ENCODE data around the gene UVRAG.

UVRAG gene

GRCh38 chr11:76167590-76167989, 352.6 kb downstream of the UVRAG start:
- in situ Hi-C loops (cut with MboI; ENCODE audit: low sequenced_read_pairs, unreplicated experiment): no loop called here
- no peak for DNase-seq (ENCODE audit: low spot score)
- TF ChIP-seq, protein P1, sequence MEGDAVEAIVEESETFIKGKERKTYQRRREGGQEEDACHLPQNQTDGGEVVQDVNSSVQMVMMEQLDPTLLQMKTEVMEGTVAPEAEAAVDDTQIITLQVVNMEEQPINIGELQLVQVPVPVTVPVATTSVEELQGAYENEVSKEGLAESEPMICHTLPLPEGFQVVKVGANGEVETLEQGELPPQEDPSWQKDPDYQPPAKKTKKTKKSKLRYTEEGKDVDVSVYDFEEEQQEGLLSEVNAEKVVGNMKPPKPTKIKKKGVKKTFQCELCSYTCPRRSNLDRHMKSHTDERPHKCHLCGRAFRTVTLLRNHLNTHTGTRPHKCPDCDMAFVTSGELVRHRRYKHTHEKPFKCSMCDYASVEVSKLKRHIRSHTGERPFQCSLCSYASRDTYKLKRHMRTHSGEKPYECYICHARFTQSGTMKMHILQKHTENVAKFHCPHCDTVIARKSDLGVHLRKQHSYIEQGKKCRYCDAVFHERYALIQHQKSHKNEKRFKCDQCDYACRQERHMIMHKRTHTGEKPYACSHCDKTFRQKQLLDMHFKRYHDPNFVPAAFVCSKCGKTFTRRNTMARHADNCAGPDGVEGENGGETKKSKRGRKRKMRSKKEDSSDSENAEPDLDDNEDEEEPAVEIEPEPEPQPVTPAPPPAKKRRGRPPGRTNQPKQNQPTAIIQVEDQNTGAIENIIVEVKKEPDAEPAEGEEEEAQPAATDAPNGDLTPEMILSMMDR (IDR thresholded peaks at IDR 0.05; ENCODE audit: borderline replicate concordance, control extremely low read depth, extremely low read depth, insufficient read depth, missing control alignments): no peak

DNA sequence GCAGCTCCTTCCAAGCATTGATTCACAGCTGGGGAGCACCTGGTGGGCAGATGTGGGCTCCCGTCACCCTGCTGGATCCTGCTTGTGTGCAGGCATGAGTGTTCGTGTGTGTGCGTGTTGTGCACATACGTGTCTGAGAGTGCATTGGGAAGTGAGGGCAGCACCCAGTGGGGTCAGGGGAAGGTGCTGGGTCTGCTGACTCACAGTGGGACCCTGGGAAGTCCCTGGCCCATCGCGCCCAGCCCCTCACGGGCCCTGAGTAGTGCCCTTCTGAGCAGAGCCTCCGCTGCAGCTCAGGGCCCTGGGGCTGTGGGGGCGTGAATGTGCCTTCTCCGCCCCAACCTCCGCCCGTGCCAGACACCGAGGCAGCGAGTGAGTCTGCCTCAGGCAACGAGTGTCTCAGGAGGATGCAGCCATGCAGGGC, 354.5 kb downstream of the UVRAG start:
- TF ChIP-seq, protein P1 (IDR thresholded peaks at IDR 0.05; ENCODE audit: borderline replicate concordance, control extremely low read depth, extremely low read depth, insufficient read depth, missing control alignments): no peak
- in situ Hi-C loops (cut with MboI; ENCODE audit: low sequenced_read_pairs, unreplicated experiment): no loop called here
- no peak for DNase-seq (ENCODE audit: low spot score)

- in situ Hi-C loops (cut with MboI; ENCODE audit: low sequenced_read_pairs, unreplicated experiment): no loop called here
- TF ChIP-seq, protein P1 (IDR thresholded peaks at IDR 0.05; ENCODE audit: borderline replicate concordance, control extremely low read depth, extremely low read depth, insufficient read depth, missing control alignments): no peak
- no peak for DNase-seq (ENCODE audit: low spot score)
These were observed 355.5 kb downstream of the UVRAG start for GRCh38 chr11:76170468-76170867.

DNA sequence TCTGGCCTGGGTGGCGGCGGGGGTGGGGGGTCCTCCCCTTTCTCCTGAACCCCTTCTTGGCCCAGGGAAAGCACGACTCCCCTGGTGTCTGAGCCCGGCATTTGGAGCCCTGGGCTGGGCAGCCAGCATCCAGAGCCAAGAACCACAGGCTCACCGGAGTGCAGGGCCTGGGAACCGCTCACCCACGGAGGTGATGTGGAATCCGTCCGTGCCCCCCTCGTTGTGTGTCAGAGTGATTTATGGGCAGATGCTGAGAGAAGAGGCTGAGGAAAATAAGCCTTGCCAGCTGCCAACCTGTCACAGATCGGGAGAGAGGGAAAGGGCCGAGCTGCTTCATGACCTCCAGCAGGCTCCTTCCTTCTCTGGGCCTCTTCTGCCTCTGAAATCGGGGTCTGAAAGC, 357.6 kb downstream of the UVRAG start:
- DNase-seq (ENCODE audit: low spot score): no peak
- in situ Hi-C loops (cut with MboI; ENCODE audit: low sequenced_read_pairs, unreplicated experiment): no loop called here
- TF ChIP-seq, protein P1 (IDR thresholded peaks at IDR 0.05; ENCODE audit: borderline replicate concordance, control extremely low read depth, extremely low read depth, insufficient read depth, missing control alignments): no peak

DNA sequence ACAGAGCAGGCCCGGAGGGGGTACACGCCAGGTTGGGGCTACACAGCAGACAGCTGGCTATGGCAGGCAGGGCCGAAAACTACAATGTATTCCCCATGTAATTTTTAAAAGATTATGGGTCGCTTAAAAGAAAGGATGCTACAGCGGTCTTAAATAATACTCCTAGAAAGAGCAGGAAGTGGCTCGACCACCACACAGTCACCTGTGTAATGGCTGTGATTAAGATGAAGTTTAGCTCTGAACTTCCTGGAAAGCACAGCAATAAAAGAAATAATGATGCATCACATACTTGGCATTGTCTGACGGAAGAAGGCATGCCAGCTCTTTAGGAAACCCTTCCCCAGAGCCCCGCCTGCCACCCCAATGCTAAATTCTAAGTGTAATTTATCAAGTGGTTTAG, 358.7 kb downstream of the UVRAG start:
- in situ Hi-C loops (cut with MboI; ENCODE audit: low sequenced_read_pairs, unreplicated experiment): no loop called here

DNA sequence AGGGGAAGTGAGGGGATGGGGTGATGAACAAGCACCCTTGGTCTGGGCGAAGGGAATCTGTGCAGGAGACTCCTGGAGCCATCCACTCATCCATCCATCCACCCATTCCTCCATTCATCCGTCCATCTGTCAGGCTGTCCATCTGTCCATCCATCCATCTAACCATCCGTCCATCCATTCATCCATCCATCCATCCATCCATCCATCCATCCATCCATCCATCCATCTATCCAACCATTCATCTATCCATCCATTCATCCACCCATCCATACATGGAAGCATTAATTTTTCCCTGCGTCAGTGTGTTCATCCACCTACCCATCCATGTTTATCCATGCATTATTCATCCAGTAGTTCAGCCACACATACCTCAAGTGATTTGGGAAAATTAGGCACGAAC, 359.3 kb downstream of the UVRAG start:
- DNase-seq (ENCODE audit: low spot score): no peak
- TF ChIP-seq, protein P1 (IDR thresholded peaks at IDR 0.05; ENCODE audit: borderline replicate concordance, control extremely low read depth, extremely low read depth, insufficient read depth, missing control alignments): no peak
- in situ Hi-C loops (cut with MboI; ENCODE audit: low sequenced_read_pairs, unreplicated experiment): no loop called here

More for the DNA sequence above, 358.7 kb downstream of the UVRAG start:
- DNase-seq (ENCODE audit: low spot score): no peak
- TF ChIP-seq, protein P1 (IDR thresholded peaks at IDR 0.05; ENCODE audit: borderline replicate concordance, control extremely low read depth, extremely low read depth, insufficient read depth, missing control alignments): no peak

DNA sequence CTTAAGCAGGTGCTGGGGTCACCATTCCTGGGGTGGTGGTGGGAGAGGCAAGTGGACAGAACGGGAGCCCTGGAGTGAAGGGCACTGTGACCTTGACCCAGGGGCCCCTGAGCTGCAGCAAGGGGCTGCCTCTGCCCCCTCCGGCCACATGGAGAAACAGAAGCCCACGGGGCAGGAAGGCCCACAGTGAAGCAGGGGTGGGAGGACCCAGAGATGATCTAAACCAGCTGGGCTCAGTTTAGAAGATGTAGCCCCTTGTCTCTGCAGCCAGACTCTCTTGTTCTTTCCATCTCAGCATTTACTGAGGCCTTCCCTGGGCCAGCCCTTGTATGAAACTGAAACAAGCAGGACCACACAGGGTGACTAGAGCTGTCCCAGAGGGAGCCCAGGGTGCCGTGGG, 360.8 kb downstream of the UVRAG start:
- TF ChIP-seq, protein P1 (IDR thresholded peaks at IDR 0.05; ENCODE audit: borderline replicate concordance, control extremely low read depth, extremely low read depth, insufficient read depth, missing control alignments): no peak
- in situ Hi-C loops (cut with MboI; ENCODE audit: low sequenced_read_pairs, unreplicated experiment): no loop called here
- no peak for DNase-seq (ENCODE audit: low spot score)
